H1 (cell line): Measurements from ENCODE around the gene TSC1. TPM values are rescaled to one million over a fixed set of nuclear protein-coding genes. Genes with fewer than 3 reads are reported as not detected.

ENCODE experiments used
- CBX5 ChIP-seq: fragments of 300-800, 300-1000 bp; sonication (generic); IDR thresholded peaks from 2 replicates; pipeline ENCODE4 v1.7.1; 2016; ENCODE audit warnings: antibody characterized with exemption, low read length, low read depth
- CHD2 ChIP-seq: IDR thresholded peaks from 2 replicates; pipeline ENCODE4 v1.6.1; 2012; ENCODE audit warnings: low read length, improper control_type of control experiment
- RNF2 ChIP-seq: fragments of 200-900, 300-1000 bp; sonication (generic); IDR thresholded peaks from 2 replicates; pipeline ENCODE4 v1.7.1; 2016; ENCODE audit warnings: borderline replicate concordance, low read depth, mild to moderate bottlenecking, antibody characterized with exemption, low read length; ENCODE audit not compliant: poor library complexity, severe bottlenecking; ENCODE audit errors: missing control alignments
- TBP ChIP-seq: IDR thresholded peaks from 2 replicates; pipeline ENCODE4 v1.6.1; 2011; ENCODE audit warnings: low read depth, low read length, improper control_type of control experiment
- TCF12 ChIP-seq: IDR thresholded peaks from 2 replicates; pipeline ENCODE4 v1.6.1; 2011; ENCODE audit warnings: low read depth, mild to moderate bottlenecking, low read length
- polyA plus RNA-seq, 7 experiments: library from polyadenylated mRNA; depleted of rRNA in 3 of 7; stranded (reverse) in 5 of 7; unstranded in 2 of 7; fragments of >200 nt in 5 of 7; fragments of 200-250 nt in 2 of 7; gene quantifications; 1 replicate in 5 of 7; 2 replicates in 1 of 7; 4 replicates in 1 of 7; pipeline versions ENCODE4 v1.2.1 to v1.2.3, GENCODE V29; 2011 to 2013; ENCODE audit warnings: missing spikeins in 2 of 7, mixed read lengths in 2 of 7
- total RNA-seq: library from RNA; stranded (reverse); fragmentation: NEBNext Ultra II Directional; extraction: Animal tissue kit (Norgen Biotek cat#: 25700); gene quantifications from 2 replicates; pipeline ENCODE4 v1.2.1, GENCODE V29; 2021

The TSC1 gene
- total and polyA plus RNA-seq, 2 of the 8 experiments (the other 6 are each of a cell fraction or from before 2014, with no cell fraction given): 37.2 to 46.0 TPM

GRCh38 chr9:132912131-132912530 is 32.3 kb downstream of the TSC1 start (continued):
- TF ChIP-seq RNF2: no peak
- TF ChIP-seq CBX5: no peak
- no peak for TF ChIP-seq TBP
- no peak for TF ChIP-seq TCF12
- no peak for TF ChIP-seq CHD2
